Bronchial epithelial cell (primary cell): ENCODE measurements around the gene SAG. TPM values are rescaled to one million over a fixed set of nuclear protein-coding genes. Genes with fewer than 3 reads are reported as not detected.
"Not testable (repeated sequence)": the region's sequence is repeated elsewhere in the genome, so short reads cannot be mapped to it uniquely, and the experiment has no call there.

ENCODE experiments used
- DNase-seq: peaks from one replicate; pipeline ENCODE4 v3.0.0-alpha.2; 2010; ENCODE audit warnings: low read depth
- FAIRE-seq: peaks from 2 replicates; lab custom pipeline; 2011; peaks lifted over from hg19 to GRCh38; lab: Jason Lieb, UNC
- H3K27me3 ChIP-seq: 2 replicates; pipeline ENCODE4 v1.5.1; 2011; ENCODE audit warnings: low read length; ENCODE audit not compliant: control insufficient read depth, insufficient read depth
- H3K36me3 ChIP-seq: 2 replicates; pipeline ENCODE4 v1.5.1; 2011; ENCODE audit warnings: low read length; ENCODE audit not compliant: control insufficient read depth, insufficient read depth
- H3K4me3 ChIP-seq: 2 replicates; pipeline ENCODE4 v1.5.1; 2011; ENCODE audit warnings: mild to moderate bottlenecking, low read depth, low read length, control low read depth
- total RNA-seq: library from RNA; depleted of rRNA; stranded (reverse); fragments of >200 nt; gene quantifications from 2 replicates; pipeline ENCODE4 v1.2.1, GENCODE V29; 2014
- TF ChIP-seq, protein P1 (sequence below): IDR thresholded peaks from 2 replicates; pipeline ENCODE4 v1.5.1; 2011; ENCODE audit warnings: mild to moderate bottlenecking, moderate library complexity, low read length, control low read depth, inconsistent platforms; ENCODE audit not compliant: insufficient read depth, severe bottlenecking

SAG gene
- total RNA-seq, 1 donor from 2014 or later = not detected

DNA sequence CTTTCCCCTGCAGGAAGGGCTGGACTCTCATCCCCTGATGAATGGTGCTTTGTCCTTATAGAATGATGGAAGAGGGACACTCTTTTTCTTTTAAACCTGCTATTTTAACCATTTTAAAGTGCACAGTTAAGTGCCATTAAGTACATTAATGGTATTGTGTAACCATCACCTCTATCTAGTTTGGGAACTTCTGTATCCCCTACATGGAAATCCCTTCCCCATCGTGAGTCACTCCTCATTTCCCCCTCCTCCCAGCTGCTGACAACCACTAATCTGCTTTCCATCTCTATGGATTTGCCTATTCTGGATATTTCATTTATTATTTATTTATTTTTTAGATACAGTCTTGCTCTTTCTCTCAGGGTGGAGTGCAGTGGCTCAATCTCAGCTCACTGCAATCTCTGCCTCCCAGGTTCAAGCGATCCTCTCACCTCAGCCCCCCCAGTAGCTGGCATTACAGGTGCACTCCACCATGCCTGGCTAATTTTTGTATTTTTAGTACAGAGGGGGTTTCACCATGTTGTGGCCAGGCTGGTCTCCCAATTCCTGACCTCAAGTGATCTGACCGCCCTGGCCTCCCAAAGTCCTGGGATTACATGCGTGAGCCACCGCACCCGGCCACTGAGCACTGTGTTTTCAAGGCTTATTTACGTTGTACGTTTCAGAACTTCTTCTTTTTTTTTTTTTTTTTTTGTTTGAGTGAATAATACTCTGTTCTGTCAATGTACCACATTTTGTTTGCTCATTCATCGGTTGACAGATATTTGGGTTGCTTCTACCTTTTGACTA lies 62.5 kb downstream of the SAG start:
- Histone ChIP-seq H3K4me3 (no peak overlapping the region), H3K27me3 (no peaks in the 10 kb centered on the region), H3K36me3 (no peaks in the 10 kb centered on the region)
- TF ChIP-seq, protein P1, sequence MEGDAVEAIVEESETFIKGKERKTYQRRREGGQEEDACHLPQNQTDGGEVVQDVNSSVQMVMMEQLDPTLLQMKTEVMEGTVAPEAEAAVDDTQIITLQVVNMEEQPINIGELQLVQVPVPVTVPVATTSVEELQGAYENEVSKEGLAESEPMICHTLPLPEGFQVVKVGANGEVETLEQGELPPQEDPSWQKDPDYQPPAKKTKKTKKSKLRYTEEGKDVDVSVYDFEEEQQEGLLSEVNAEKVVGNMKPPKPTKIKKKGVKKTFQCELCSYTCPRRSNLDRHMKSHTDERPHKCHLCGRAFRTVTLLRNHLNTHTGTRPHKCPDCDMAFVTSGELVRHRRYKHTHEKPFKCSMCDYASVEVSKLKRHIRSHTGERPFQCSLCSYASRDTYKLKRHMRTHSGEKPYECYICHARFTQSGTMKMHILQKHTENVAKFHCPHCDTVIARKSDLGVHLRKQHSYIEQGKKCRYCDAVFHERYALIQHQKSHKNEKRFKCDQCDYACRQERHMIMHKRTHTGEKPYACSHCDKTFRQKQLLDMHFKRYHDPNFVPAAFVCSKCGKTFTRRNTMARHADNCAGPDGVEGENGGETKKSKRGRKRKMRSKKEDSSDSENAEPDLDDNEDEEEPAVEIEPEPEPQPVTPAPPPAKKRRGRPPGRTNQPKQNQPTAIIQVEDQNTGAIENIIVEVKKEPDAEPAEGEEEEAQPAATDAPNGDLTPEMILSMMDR = no peak
- FAIRE-seq = no peak
- no peak for DNase-seq

DNA sequence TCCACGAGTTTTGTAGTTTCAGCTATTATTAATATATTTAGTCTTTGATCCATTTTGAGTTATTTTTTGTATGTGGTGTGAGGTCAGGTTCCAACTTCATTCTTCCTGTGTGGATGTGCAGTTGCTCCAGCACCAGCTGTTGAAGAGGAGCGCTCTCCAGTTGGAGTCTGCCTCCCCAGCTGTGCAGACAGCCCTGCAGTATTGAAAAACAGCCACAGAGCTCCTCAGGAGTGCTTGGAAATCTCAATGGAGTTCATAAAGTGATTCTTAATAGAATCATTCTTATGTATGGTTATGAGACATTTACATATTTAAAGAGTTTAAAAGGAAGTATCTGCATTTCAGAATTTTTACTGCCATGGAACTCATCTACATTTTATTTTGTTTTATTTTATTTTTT lies 64.0 kb downstream of the SAG start:
- FAIRE-seq (no peak), DNase-seq (no peak)
- TF ChIP-seq, protein P1 = no peak
- H3K4me3 ChIP-seq = no peak overlapping the region
- H3K27me3 ChIP-seq = no peaks in the 10 kb centered on the region
- no peaks in the 10 kb centered on the region for H3K36me3 ChIP-seq

DNA sequence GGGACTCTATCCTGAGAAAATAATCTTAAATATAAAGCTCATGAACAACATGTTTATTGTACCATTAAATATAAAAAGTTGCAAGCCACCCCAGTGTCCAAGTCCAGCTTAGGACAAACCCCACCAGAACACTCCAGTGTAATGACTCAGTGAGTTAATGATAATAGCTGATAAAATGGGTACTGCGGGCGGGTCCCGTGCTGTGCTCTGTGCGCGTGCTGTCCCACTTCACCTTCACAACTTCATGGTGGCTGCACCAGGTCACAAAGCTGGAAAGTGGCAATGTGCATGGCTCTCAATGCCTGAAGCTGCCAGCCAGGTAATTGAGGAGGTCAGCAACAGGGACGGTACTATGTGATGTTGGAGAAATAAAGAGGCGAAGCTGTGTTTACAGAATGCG lies 65.2 kb downstream of the SAG start:
- no peak overlapping the region for H3K4me3 ChIP-seq
- TF ChIP-seq, protein P1 = no peak
- no peak for FAIRE-seq

DNA sequence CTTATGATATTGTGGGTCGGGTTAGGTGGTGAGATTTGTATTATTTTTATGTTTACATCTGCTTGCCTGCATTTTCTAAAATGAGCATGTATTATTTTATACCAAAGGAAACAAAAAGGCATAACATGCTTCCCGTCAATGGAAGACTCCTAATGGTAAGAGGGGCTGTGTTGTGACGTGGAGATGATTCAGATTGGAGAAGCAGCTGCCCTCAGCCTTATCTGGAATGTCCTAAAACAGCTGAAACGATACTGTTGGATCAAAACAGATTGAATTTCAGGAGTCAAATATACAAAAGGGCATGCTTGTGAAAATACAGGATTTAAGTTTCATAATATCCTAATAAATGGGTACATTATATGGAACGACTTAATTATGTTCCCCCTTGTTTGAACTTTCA lies 65.7 kb downstream of the SAG start:
- Histone ChIP-seq H3K36me3 (no peaks in the 10 kb centered on the region), H3K4me3 (no peak overlapping the region), H3K27me3 (no peaks in the 10 kb centered on the region)
- TF ChIP-seq, protein P1 = no peak
- no peak for FAIRE-seq
- no peak for DNase-seq

More for the DNA sequence above, 65.2 kb downstream of the SAG start:
- Histone ChIP-seq H3K27me3 (no peaks in the 10 kb centered on the region), H3K36me3 (no peaks in the 10 kb centered on the region)
- DNase-seq = no peak

DNA sequence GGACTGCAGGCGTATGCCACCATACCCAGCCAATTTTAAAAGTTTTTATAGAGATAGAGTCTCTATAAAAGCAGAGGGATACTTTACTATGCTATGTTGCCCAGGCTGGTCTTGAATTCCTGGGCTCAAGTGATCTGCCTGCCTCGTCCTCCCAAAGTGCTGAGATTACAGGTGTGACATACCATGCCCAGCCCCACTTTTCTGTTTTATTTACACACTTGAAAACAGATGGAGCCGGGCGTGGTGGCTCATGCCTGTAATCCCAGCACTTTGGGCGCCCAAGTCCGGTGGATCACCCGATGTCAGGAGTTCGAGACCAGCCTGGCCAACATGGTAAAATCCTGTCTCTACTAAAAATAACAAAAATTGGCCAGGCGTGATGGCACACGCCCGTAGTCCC lies 67.2 kb downstream of the SAG start:
- H3K36me3 ChIP-seq, H3K27me3 ChIP-seq, H3K4me3 ChIP-seq, DNase-seq, FAIRE-seq: not testable (repeated sequence)

DNA sequence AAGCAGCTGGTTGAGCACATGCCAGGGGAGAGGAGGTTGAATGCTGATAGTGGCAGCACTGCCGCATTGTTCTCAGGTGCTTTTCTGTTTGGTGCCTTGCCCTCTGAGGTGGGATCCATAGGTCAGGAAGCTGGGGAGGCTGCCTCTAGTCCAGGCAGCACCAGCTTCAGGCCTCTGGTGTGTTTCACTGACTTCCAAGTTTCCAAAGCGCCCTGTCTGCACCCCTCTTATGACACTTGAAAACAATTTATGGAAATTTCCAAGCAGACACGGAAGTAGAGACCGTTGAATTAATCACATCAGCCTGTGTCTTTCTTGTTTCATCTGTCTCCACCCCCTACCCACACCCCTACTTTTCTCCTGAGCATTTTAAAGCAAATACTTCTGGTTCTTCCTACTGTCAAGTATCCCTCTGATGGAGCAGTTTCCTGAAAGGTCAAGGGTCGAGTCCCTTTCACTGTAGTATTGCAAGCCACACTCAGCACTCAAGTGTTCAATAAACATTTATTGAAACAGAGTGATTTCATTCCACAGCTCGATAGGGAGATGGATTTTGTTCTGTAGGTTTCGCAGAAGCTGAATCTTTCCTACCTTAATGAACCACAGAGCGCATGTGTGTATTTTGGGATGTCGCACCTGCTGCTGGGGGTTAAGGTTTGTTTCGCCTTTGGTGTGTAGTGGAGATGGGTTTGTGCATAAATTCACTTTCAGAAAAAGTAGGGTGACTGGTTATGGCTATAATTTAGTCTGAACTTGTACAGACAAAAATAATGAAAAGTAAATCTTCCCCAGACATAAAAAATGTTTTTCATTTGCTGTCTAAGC lies 68.1 kb downstream of the SAG start:
- no peak for DNase-seq
- Histone ChIP-seq H3K36me3 (no peaks in the 10 kb centered on the region), H3K27me3 (no peaks in the 10 kb centered on the region), H3K4me3 (no peak overlapping the region)
- no peak for FAIRE-seq
- TF ChIP-seq, protein P1 = no peak
